NCI-H1417 (cell line): Measurements from ENCODE around the gene CHRNA5.
A peak's percentile ranks its signal among the peaks of the same experiment; 100 is the strongest.
"Not testable (repeated sequence)": the region's sequence is repeated elsewhere in the genome, so short reads cannot be mapped to it uniquely, and the experiment has no call there.

ENCODE experiments used
- DNase-seq, 3 experiments: peaks; one replicate each; lab custom pipeline; 2025; lab: John Stamatoyannopoulos, UW

Gene CHRNA5

DNA sequence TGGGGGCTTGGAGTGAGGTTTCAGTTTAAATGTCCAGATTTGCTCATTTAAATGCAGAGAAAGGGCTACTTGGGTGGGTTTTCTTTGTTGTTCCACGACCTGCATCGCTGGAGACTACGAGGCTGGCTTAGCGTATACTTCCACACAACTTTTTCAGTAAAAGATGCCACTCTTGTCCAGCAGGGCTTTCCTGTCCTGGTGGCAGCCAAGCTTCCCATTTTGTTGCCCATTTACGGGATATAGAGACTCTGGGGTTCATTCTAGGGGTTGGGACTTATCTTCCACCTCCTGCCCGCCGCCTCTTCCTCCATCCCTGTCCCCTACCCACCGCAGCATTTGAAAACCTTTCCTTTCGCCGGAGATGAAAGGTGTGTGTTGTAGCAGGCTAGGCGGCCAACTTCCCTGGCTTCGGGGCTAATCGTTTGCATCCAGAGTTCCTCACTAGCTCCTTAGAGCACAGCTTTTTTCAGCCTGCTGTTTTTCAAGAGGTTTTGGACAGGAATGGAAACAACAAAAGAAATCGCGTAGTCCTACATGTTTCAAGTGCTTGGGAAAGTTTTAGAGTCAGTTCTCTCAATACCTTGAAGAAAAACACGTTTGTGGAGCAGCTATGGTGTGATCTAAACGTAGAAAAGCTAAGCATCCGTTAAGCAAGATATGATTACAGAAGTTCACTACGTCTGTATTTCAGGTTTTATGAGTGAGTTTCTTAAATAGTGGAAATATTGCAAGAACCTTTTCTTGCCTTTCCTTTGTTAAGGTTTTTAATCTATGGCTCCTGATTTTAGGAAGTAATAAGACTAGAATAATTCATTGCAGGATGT lies 843 bp downstream of the CHRNA5 start:
- peak; percentile 6 to 87 (median 82) for DNase-seq

DNA sequence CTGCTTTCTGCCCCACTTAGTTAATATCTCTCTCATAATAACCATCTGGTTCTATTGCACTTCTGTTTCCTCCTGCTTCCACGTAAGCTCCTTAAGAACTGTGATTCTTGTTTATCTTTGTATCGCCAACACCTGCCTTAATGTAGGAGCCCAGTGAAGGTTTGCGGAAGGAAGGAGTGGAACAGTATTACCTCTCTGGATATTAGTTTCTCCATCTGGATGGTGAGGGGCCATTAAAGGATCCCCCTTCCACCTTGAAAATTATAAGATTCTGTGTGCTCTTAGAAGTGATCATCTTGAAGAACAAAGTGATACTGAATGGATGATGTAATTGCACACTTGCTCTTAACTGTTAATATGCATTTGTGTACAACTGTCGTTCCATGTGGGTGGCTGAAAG lies 2.2 kb downstream of the CHRNA5 start:
- DNase-seq, result peak in 1 of 3 experiments; percentile 16

DNA sequence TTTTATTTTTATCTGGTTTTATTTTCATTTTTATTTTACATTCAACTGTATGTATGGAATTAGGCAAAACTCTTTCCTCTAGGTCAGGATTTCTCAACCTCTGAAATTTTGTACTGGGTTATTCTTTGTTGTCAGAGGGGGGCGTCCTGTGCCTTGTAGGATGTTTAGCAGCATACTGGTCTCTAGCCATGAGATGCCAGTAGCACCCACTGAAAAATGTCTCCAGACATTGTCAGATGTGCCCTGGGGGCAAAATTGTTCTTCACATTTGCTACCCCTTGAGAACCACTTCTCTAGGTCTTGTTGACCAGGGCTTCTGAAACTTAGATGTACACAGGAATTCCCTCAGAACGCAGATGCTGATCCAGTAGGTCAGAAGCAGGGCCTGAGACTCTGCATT lies 5.4 kb downstream of the CHRNA5 start:
- no peak for DNase-seq

DNA sequence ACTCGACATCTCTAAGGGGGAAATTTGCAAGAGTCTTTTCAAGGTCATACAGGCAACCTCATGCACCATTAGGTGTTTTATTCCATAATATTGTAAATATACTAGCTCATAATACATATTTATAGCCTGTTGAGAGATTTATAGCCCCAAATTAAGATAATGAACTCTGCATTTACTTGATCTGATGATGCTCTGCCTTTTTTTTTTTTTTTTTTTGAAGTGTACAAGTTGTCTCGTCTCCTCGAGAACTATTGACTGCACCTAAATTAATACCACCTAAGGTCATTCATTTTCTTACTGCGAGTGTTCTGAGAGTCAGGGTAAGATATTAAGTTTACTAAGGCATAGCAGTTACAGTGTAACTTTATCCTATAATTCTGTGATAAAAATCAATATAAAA lies 6.1 kb downstream of the CHRNA5 start:
- peak in 1 of 3 experiments; percentile 26 for DNase-seq

DNA sequence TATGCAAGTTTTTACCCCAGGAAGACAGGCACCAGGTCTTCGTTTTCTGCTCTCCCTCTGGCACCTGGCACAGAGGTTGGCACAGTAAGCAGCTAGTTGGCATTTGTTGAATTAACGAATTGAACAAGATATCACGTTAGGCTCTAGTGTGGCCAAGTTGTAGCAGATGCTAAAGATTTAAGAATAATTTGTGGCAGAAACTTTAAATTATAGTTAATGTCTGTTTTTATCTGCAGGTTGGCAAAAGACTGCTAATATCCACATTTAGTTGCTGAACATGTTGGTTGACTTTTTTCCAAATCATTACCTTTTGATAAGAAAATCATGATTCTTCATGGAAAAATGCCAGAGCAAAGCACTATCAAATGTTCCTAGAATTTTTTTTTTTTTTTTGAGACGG lies 8.1 kb downstream of the CHRNA5 start:
- DNase-seq, result no peak

DNA sequence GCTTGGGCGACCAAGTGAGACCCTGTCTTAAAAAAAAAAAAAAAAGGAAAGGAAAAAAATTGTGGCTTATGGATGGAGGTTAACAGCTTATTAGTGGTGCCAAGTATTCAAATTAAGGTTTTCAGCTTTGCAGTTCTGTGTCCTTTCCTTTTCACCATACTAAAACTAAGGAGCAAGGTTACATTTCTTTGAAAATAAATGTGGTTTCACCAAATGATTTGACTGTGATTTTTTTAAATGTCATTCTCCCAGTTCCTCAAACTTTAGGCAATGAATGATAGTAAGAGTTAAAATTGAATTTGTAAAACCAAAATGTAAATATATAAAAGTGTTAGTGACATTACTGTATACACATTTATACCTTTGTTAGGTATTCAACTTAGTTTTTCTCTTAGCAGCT lies 9.6 kb downstream of the CHRNA5 start:
- no peak for DNase-seq

DNA sequence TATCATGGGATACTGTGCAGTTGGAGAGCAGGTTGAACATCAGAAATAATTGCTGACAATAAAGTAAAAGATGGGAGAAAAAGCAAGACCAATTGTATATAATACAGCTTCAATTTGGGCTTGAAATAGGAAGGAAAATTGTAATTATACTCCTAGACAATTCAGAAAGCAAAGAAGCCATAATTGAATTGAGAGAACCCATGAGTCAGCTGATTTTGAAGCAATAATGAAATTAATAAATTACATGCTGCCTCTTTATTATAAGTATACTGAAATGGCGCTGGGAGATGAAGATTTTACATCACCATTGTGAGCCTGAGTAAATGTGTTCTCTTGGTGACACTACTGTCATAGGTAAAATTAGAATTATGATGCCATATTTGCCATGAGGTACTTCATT lies 32.3 kb downstream of the CHRNA5 start:
- DNase-seq, result no peak

DNA sequence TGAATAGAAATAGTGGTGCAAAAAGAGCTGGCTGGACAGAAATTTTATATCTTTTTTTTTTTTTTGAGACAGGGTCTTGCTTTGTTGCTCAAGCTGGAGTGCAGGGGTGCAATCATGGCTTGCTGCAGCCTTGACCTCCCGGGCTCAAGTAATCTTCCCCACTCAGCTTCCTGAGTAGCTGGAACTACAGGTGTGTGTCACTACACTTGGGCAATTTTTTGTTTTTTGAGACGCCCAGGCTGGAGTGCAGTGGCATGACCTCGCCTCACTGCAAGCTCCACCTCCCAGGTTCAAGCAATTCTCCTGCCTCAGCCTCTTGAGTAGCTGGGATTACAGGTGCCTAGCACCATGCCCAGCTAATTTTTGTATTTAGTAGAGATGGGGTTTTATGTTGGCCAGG lies 33.0 kb downstream of the CHRNA5 start:
- DNase-seq, result no peak

DNA sequence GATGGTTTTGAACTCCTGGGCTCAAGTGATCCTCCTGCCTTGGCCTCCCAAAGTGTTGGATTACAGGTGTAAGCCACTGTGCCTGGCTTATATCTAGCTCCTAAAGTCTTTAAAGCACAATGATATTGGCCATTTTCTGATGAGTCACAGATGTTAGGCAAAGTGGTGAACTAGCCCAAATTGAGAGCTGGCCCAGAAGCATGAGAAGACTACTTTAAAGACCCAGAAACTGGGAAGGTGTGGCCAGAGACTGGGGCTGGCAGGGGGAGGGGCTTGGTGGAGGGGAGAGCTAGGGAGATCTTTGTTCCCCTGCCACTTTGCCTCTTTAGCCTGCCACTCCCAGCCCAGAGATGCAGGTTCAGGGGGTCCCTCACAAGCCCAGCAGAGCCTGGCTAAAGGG lies 33.9 kb downstream of the CHRNA5 start:
- no peak for DNase-seq

DNA sequence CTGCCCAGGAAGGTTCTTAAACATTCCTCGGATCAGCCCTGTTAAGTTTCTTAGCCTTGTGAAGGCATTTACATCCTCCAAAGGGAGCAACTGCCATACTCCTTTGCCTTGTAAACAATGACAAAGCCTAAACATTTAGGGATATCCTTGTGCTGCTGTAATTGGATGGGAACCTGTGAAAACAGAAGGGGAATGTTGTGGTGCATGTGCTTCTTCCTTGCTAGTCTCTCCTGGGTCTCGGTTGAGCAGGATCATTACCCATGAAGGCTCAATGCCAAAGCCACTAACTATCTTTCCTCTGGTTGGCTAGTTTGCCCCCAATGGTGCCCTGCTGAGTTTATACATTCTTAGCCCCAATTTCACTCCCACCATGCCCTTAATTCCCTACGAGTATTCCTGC lies 38.1 kb downstream of the CHRNA5 start:
- DNase-seq, result no peak

DNA sequence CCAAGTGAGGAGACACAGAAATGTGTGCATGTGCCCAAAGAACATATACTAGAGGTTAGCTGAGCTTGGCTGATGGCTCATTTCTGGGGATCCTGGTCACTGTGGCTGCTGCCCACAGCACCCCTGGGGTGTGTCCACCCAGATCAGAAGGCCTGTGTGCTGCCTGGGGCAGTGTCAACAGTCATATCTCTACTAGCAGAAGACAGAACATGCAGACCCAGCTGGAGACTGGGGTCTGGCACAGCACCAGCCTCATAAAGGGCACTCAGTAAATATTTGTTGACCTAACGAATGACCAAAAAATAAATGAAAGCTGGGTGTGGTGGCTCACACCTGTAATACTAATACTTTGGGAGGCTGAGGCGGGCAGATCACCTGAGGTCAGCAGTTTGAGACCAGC lies 39.1 kb downstream of the CHRNA5 start:
- DNase-seq, result no peak

DNA sequence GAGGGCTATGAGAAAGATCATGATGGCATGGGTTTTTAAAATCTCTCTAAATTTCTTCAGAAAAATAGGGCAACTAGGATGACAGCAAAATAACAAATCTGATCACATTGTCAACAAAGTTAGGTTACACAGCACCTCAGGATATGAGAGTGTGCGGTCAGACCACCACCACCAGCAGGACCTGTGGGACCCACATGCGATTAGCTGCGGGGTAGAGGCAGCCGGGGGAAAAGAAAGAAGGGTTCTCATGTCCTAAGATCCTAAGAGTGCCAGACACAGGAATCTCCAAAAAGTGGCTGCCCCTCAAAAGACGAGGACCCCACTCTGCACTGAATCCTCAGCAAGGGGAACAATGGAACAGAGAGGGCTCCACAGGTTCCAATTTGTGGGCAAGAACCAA lies 39.9 kb downstream of the CHRNA5 start:
- DNase-seq, result no peak

DNA sequence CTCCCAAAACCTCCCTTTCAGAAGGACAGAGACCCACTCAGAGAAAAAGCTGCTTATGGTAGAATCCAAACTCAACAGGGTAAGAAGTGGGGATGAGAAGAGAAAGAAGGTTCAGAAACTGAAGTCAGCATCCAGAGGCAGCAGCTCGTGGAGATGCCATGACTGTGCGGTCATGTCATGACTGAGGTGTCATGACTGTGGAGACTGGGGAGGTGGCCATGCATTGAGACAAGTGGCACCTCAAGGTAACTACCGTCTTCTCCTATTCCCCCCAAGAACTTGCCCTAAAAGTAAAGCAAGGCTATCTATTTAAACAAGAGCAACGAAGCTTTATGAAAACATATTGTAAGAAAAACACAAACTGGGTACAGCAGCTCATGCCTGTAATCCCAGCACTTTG lies 40.4 kb downstream of the CHRNA5 start:
- no peak for DNase-seq

DNA sequence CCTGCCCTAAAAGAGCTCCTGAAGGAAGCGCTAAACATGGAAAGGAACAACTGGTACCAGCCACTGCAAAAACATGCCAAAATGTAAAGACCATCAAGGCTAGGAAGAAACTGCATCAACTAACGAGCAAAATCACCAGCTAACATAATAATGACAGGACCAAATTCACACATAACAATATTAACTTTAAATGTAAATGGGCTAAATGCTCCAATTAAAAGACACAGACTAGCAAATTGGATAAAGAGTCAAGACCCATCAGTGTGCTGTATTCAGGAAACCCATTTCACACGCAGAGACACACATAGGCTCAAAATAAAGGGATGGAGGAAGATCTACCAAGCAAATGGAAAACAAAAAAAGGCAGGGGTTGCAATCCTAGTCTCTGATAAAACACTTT lies 44.2 kb downstream of the CHRNA5 start:
- DNase-seq, result not testable (repeated sequence)

DNA sequence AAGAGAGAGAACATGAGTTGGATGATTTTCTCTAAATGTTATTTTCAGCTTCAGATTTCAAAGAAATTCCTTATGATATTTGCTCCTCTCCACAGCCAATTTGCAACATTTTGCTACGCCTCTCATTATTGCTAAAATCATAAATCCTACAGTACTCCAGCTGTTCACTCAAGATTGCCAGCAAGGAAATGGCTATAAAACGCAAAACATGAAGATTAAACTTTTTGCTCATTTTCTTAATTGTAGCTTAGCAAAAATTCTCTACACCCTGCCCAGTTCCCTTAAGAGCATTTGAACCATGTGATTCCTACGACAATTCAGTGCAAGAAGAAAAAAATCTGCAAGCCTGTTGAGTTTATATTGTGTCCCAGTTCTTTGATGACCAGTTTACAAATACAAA lies 48.7 kb downstream of the CHRNA5 start:
- DNase-seq, result no peak

DNA sequence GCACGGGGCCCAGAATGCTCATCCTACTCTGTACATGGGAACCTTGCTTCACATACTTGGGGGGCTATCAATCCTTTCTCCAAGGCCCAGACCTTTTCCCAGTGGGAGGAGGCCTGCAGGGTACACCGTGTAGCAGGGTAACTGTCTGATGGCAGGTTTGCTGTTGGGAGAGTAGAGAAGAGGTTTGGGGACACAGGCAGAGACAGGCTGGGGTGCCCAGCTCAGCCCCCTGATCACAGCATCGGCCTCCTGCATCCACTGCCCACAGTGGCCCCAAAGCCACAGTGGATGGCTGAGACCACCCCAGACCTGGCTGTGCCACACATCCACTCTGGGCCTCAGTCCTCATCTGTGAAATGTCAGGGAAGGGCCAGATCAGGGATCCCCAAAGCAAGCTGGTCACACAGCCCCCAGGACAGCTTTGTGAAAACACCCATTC lies 49.9 kb downstream of the CHRNA5 start:
- DNase-seq, result no peak

DNA sequence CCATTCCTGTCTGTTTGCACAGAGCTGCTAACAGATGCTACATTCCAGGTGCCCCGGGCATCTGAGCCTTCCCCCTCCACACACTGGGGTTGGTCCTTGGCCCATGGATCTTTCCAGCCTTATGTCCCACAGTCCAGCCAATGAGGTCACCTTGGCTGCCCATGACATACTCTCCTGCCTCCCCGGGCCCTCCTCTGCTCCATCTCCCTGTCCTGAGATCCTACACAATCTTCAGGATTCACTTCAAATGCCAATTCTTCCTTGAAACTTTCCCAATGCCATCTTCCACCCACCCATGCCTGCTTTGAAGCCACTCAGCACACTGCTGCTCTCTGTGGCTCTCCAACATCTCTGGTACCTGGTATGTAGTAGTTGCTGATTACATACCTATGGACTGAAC lies 51.2 kb downstream of the CHRNA5 start:
- DNase-seq, result no peak

DNA sequence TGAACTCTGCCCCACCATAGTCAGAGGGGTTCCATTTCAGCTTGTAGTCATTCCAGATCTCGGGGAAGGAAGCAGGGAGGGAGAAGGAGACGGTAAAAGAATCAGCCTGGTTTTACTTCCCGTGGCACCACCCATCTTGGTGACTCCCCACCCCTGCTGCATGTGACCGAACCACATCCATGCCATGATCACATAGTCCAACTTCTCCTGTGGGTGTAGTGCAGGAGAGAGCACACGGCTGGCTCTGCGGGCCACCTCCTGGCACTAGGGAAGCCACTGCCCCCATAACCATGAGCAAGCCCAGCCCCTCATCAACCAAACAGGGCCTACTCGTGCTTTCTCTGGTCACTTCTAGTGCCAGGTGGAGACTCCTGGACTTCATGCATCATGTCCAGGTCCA lies 51.8 kb downstream of the CHRNA5 start:
- DNase-seq, result no peak

DNA sequence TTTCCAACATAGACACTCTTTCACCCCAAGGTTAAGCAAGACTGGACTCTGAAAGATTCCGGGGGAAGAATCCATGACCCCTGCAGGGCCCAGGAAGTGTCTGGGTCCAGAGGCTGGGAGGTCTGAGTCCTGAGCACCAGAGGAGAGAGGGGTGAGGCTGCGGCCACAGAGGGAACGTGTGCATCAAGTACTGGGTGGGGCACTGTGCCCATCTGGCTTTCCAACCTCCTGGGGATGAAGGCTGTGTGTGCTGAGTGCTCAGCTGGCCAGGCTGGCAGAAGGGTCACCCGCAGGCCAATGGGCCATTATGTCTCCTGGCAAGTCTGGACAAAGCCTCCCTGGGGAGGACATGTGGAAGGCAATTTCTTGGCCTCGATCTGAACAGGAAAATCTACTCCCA lies 52.2 kb downstream of the CHRNA5 start:
- DNase-seq, result peak in 2 of 3 experiments; percentile 25 to 74

DNA sequence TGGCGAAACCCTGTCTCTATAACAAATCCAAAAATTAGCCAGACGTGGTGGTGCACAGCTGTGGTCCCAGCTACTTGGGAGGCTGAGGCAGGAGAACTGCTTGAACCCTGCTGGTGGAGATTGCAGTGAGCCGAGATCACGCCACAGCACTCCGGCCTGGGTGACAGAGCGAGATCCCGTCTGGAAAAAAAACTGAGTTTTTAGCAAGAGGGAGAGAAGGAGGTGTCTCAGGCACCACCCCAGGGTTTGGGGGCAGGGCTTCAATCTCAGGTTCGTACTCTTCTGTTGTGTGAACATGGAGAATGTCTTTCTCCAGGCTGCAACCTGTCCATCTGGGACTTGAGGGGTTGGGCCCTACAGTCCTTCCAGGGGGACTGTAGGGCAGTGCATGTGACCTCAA lies 52.7 kb downstream of the CHRNA5 start:
- no peak for DNase-seq

DNA sequence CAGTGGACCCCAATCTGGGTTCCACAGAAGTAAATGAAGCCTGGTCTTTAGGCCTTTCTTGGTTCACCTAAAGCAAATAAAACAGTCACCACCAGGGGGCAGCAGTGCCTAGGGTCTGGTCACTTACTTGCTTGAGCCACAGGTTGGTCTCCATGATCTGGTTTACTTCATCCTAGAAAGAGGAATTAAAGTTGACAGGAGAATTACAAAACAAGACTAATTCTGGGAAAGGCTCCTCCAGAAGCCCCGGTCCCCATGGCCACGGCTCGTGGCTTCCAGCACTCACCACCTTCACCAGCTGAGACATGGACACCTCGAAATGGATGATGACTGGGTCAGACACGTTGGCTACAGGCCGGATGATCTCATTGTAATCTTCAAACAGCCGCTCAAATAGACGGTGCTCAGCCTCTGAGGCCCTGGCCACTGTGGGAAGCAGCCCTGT lies 53.2 kb downstream of the CHRNA5 start:
- DNase-seq, result peak; percentile 75 to 95 (median 83)

DNA sequence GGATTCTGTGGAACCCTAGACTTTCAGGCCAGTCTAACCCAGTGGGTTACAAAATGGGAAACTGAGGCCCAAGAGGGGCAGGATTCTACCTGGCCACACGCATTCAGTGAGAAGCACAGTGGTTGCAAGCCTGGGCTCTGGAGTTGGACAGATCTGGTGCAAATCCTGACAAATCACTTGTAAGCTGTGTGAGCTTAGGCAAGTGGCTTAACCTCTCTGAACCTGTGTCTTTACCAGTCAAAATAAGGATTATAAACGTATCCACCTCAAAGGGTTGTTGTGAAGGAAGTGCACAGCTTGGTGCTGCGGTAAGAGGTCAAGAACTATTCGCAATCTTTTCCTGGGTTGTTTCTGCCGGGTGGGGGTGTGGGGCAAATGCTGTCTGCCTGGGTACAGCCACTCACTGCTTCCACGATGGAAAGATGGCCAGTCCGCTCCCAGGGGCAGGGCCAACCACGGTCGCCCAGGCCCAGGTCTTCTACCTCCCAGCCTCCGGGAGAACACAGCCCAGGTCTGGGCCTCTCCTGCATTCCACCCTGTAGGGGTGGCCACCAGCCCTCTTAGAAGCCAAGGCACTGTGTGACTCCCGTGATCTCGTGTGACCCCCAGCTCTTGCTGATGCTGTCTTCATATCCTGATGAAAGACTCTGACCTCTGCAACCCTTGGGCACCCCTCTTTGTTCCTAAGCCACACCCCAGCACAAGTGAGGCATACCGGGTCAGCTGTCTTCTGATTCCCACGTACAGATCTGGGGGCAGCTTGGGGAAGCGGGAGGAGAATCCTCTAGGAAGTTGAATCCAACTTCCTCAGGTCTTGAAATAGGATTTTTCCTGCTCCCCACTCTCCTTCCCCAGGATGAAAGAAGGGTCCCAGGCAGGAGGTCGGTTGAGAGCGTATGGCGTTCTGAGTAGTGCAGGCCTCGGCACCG lies 54.0 kb downstream of the CHRNA5 start:
- no peak for DNase-seq

DNA sequence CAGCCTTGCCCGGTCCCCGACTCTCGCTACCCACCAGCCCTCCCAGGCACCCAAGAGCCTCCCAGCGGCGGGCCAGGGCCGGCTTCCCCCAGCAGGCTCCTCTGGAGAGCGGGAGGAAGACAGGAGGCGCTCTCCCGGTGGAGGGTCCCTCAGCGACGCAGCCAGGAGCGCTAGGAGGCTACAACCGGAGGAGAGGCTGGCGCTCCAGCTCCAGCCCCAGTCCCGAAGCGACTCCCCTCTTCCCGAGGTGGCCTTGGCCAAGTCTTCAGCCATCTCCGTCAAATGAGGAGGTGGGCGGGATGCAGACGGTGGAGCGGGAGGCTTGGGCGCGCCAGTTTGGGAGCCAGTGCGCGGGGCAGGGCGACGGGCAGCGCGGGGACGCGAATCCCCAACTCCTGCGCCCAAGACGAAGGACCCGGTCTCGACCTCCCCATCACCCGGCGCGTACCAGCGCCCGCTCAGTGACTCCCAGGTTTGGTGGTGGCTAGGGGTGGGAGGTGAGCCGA lies 54.8 kb downstream of the CHRNA5 start:
- peak in 1 of 3 experiments; percentile 66 for DNase-seq
